ENCODE results near the gene ELK4.

Gene ELK4

GRCh38 chr1:205593532-205593931 is 38.3 kb downstream of the ELK4 start:
- no peak for DNase-seq

GRCh38 chr1:205592443-205593003 is 39.3 kb downstream of the ELK4 start:
- DNase-seq, result no peak

- DNase-seq, result peak; percentile 93
Measured at GRCh38 chr1:205591522-205592351, 40.1 kb downstream of the ELK4 start.

GRCh38 chr1:205590777-205591513 is 40.9 kb downstream of the ELK4 start:
- DNase-seq, result no peak

GRCh38 chr1:205590457-205590768 is 41.4 kb downstream of the ELK4 start:
- DNase-seq, result no peak

GRCh38 chr1:205589618-205590456 is 42.0 kb downstream of the ELK4 start:
- no peak for DNase-seq

- no peak for DNase-seq
Measured at GRCh38 chr1:205589046-205589445, 42.8 kb downstream of the ELK4 start.

- DNase-seq, result no peak
Measured at GRCh38 chr1:205588636-205589035, 43.2 kb downstream of the ELK4 start.

GRCh38 chr1:205587581-205587980 is 44.2 kb downstream of the ELK4 start:
- DNase-seq, result no peak

GRCh38 chr1:205585835-205586785 is 45.7 kb downstream of the ELK4 start:
- DNase-seq, result peak; percentile 25

- no peak for DNase-seq
Measured at GRCh38 chr1:205585169-205585834, 46.5 kb downstream of the ELK4 start.

- DNase-seq, result peak; percentile 25
Measured at GRCh38 chr1:205584732-205585131, 47.1 kb downstream of the ELK4 start.

- peak; percentile 22 for DNase-seq
Measured at GRCh38 chr1:205583461-205584130, 48.2 kb downstream of the ELK4 start.

- DNase-seq, result peak; percentile 48
Measured at GRCh38 chr1:205582471-205583291, 49.1 kb downstream of the ELK4 start.

GRCh38 chr1:205582046-205582445 is 49.8 kb downstream of the ELK4 start:
- DNase-seq, result no peak

- peak; percentile 26 for DNase-seq
Measured at GRCh38 chr1:205581321-205581980, 50.4 kb downstream of the ELK4 start.

- no peak for DNase-seq
Measured at GRCh38 chr1:205580923-205581180, 51.0 kb downstream of the ELK4 start.

GRCh38 chr1:205580140-205580922 is 51.5 kb downstream of the ELK4 start:
- no peak for DNase-seq

GRCh38 chr1:205579711-205580110 is 52.1 kb downstream of the ELK4 start:
- DNase-seq, result no peak

Measured in right forelimb (tissue), 1 donor.